Measurements from ENCODE around the gene LPP.
"Not testable (repeated sequence)": the region's sequence is repeated elsewhere in the genome, so short reads cannot be mapped to it uniquely, and the experiment has no call there.

Gene LPP

GRCh38 chr3:188584958-188585689 is 431.2 kb downstream of the LPP start:
- DNase-seq (ENCODE audit: low spot score) = no peak

GRCh38 chr3:188589071-188589470 is 435.1 kb downstream of the LPP start:
- no peak for DNase-seq (ENCODE audit: low spot score)

- DNase-seq (ENCODE audit: low spot score) = no peak
Measured at GRCh38 chr3:188589771-188590170, 435.8 kb downstream of the LPP start.

GRCh38 chr3:188590557-188590956 is 436.6 kb downstream of the LPP start:
- no peak for DNase-seq (ENCODE audit: low spot score)

GRCh38 chr3:188594139-188594538 is 440.2 kb downstream of the LPP start:
- DNase-seq (ENCODE audit: low spot score) = peak; percentile 48

DNA sequence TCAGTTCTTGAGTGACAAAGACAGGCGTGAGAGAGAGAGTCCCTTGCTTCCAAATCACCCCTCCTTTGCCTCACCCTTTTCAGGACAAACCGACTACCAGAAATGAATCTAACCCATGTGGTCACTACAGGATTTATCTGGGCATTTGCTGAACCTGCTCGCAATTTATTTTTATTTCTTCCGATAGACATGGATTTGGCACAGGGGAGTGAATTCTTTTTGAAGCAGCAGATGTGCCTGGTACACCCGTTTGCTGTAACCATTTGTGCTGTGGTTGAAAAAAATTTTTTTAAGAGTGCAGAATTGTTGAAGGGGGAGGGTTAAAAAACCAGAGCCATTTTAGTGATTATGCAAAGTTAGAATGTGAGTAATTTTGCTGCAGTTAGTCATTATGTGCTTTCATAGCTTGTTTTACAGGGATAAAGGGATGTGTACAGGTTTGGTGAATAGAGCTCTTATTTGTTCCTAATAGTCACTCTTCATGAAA is 442.0 kb downstream of the LPP start:
- no peak for DNase-seq (ENCODE audit: low spot score)

DNA sequence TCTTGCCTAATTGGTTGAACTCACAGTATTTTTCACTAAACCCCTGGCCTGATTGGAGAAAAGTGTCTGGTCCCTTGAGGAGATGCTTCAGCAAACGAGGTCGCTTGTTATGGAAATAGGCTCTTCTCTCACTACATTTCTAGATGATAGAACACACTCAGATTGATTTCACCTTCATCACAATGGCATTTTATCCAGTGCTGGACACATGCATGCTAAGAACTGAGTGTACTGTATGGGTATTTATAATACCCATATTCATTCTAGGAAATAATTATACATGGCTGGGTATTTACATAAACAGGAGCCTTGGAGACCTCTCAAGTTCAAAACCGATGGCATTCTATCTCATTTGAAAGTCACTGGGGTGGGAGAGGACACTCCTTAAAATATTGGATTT is 444.9 kb downstream of the LPP start:
- no peak for DNase-seq (ENCODE audit: low spot score)

GRCh38 chr3:188602111-188602510 is 448.2 kb downstream of the LPP start:
- no peak for DNase-seq (ENCODE audit: low spot score)

- no peak for DNase-seq (ENCODE audit: low spot score)
Measured at GRCh38 chr3:188602620-188603019, 448.7 kb downstream of the LPP start.

DNA sequence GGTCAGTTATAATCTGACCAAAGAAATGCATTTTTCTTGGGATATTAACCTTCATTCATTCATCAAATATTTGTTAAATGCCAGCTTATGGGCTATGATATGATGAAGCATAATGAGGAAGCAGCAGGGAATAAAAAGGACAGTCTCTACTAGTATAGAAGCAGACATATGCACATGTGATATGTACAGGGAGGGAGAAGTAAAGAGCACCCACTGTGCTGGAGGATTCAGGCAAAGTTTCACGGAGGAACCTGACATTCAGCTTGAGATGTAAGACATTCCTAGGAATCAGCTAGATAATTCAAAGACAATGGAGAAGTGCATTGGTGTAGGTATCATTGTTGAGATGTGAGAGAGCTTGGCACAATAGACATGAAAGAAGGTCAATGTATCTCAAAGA is 450.7 kb downstream of the LPP start:
- no peak for DNase-seq (ENCODE audit: low spot score)

DNA sequence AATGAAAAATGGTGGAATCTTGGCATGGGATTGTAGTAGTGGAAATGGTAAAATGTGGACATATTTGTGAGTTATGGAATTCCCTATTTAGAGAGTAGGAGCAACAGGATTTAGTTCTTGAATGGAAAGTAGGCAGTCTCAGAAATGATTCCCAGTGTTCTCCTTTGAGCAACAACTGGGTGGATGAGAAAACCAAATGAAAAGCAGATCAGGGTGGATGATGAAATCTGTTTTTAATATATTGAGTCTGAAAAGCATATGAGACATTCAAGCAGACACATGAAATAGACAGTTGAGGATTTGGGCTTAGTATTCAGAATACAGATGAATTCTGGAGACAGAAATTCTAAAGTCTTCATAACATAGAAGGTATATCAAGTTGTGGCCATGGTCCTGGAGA is 451.3 kb downstream of the LPP start:
- DNase-seq (ENCODE audit: low spot score) = no peak

DNA sequence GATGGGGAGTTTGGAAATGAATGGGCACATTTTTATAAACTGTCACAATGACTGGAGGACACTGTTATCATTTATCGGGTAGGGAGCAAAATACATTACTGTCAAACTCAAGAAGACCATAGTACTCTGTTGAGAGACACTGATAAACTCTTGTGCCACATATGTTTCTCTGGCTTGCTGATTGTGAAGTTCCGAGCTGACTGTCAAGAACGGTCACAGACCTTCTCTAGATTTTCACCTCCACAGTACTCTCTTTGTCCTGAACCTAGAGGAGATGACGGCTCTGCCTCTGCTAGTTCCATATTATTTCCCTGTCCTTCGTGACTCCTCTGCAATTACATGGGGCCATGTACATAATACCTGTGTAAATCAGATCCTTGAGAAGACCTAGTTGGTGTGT is 451.9 kb downstream of the LPP start:
- no peak for DNase-seq (ENCODE audit: low spot score)

DNA sequence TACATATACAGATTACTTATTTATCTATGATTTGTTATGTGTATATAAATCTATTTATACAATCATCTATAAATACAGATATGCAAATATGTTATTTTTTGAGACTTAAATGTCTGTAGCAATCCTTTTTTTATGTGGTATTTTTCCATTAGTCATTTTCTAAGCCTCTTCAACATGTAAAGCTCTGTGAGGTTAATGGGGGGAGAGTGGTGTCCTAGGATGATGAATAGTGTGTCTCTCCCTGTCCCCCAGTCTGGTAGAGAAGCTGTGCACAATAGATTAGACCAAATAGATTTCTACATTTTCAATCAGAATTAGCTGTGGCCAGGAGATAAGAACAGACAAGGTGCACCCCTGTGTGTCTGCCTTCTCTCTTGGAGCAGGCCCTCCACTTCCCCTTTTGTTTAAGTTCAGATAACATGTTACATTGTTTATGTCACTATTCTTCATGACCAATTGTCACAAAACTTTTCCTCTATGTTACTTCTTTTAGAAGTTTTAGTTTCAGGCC is 453.9 kb downstream of the LPP start:
- DNase-seq (ENCODE audit: low spot score) = no peak

DNA sequence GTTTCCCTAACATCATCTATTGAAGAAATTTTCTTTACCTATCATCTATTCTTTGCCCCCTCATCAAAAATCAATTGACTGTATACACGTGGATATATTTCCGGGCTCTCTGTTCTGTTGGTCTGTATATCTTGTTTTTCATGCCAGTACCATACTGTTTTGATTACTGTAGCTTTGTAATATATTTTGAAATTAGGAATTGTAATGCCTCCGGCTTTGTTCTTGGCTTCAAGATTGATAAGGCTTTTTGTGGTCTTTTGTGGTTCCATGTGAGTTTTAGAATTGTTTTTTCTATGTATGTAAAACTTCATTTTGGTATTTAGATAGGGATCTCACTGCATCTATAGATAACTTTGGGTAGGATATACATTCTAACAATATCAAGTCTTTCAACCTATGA is 454.4 kb downstream of the LPP start:
- no peak for DNase-seq (ENCODE audit: low spot score)

DNA sequence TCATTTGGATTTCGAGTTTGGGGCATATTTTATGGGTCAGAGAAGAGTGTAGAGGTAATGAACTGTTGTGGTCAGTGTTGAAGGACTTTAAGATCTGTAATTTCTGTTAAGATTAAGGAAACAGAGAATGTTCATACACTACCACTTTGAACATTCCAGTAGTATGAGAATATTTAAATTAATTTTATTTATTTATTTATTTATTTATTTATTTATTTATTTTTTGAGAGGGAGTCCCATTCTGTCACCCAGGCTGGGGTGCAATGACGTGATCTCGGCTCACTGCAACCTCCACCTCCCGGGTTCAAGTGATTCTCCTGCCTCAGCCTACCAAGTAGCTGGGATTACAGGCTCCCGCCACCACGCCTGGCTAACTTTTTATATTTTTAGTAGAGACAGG is 459.8 kb downstream of the LPP start:
- DNase-seq (ENCODE audit: low spot score) = not testable (repeated sequence)

GRCh38 chr3:188617270-188617669 is 463.3 kb downstream of the LPP start:
- no peak for DNase-seq (ENCODE audit: low spot score)

- DNase-seq (ENCODE audit: low spot score) = no peak
Measured at GRCh38 chr3:188617988-188618701, 464.2 kb downstream of the LPP start.

DNA sequence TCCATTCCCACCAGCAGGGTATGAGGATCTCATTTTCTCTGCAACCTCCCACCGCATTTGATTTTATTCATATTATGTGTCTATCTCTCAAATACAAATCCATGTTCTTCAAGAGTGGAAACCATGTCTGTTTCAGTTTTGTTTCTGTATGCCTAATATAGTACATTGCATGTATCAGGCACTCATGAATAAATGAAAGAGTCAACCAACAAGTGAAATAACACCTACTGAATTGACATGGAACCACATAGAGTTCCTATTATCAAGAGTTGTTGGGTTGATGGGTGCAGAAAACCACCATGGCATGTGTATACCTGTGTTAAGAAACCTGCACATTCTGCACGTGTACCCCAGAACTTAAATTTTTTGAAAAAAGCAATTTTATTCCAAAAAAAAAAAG is 466.8 kb downstream of the LPP start:
- DNase-seq (ENCODE audit: low spot score) = no peak

DNA sequence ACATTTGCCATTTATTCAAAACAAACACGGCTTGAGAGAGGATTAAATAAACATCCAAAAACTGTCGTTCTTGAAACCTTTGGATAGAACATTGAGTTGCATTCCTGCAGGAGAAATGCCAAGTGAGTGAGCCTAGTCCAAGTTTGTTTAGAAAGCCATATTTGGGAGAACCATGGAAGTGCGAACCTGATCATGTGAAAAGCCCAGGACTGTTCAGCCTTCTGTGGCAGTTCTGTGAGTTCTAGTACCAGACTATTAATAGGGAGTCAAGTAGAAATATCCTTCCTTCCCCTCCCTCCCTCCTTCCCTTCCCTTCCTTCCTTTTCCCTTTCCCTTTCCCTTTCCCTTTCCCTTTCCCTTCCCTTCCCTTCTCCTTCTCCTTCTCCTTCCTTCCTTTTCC is 470.4 kb downstream of the LPP start:
- DNase-seq (ENCODE audit: low spot score) = peak; percentile 23

DNA sequence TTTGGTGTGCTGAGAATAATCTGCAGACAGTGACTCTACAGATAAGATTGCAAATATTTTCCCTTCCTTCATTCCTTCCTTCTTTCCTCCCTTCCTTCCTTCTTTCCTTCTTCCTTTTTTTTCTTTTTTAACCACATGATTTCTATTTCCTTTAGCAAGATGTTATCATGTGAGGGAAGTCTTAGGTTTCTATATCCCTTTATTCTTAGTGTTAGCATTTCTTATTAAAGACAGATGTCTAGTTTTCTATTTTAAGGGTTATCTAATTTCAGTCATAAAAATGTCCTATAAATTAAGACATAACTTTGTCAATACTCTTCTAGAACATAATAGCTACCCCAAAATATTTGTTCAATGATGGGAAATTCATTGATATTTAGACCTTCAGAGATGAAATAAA is 470.9 kb downstream of the LPP start:
- DNase-seq (ENCODE audit: low spot score) = no peak

- no peak for DNase-seq (ENCODE audit: low spot score)
Measured at GRCh38 chr3:188627652-188628051, 473.7 kb downstream of the LPP start.

GRCh38 chr3:188631291-188632010 is 477.5 kb downstream of the LPP start:
- no peak for DNase-seq (ENCODE audit: low spot score)

DNA sequence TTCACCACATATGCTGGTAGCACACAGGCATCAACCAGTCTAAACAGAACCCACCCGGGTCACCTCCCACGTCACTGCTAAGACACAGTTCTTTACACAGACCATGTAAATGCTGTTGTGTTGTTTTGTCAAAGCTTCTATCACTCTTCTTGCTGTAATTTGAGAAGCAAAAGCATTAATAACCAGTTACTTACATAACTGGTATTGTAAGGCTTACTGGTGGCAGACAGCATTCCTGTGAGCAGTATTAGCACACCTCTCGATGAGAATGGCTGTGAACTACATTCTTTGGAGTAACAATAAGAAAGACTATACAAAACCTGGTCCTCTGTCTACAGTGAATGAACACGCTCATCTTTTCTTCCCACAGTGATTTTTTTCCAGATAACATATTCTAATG is 479.2 kb downstream of the LPP start:
- DNase-seq (ENCODE audit: low spot score) = no peak

Data from putamen (tissue), 1 donor.